ENCODE results near the gene FCER2. TPM values are rescaled to one million over a fixed set of nuclear protein-coding genes. Genes with fewer than 3 reads are reported as not detected.

FCER2 gene
- total RNA-seq, 1 experiment from 2014 or later: 0.15 TPM

DNA sequence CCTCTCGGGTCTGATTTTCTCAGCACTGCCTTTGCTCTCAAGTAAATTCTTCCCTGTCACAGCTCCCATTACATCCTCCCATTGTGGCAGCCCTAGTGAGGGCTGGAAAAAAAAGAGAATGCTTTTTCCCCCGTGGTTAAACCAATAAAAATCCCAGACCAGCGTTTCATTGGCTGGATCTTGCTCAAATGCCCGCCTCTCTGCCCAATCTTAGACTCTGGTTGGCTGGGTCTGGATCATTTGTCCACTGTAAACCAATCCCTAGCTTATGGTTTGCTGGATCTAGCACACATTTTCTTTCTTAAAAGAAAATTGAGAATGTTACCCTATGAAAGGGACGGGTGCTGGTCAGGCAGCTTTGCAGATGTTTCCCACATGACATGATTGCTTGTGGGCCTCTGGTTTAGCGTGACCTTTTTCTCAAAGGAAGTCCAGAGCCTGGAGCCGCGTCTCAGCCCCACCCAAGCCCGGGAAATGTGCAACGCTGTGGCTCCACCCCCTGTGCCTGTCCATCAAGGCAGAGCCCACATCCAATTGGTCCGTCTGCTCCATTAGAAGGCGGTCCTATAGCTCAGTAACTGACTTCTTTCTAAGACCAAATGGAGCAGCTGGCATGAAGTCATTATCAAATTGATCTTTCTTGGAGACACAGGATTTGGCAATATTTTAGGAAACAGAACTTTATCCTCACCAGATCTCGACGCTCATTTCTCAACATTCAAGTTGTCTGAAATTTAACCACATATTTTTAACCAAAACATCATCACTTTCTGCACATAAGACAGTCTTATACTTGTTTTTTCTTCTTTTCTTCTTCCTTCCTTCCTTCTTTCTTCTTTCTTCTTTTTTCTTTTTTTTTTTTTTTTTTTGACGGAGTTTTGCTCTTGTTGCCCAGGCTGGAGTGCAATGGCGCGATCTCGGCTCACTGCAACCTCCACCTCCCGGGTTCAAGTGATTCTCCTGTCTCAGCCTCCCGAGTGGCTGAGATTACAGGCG lies 27.6 kb downstream of the FCER2 start:
- ATAC-seq: peak; percentile 77
- Histone ChIP-seq H3K27me3 (ENCODE audit: control insufficient read depth, insufficient read depth, low read length) (no peaks in the 10 kb centered on the region), H3K4me3 (ENCODE audit: low read depth in 2 of 2, low read length in 2 of 2) (no peak overlapping the region), H3K9me3 (ENCODE audit: control insufficient read depth, insufficient read depth, low read depth, low read length) (no peaks in the 10 kb centered on the region), H3K27ac (ENCODE audit: low read length) (no peak overlapping the region), H3K4me1 (ENCODE audit: control insufficient read depth, insufficient read depth, low read length) (no peaks in the 10 kb centered on the region; the same call in 1 of the 2 replicates), H3K36me3 (ENCODE audit: control insufficient read depth, insufficient read depth, low read length) (no peaks in the 10 kb centered on the region)
- POLR2A ChIA-PET: interaction anchor here (0.7 to 0.8 kb wide), 2 partner anchors 104 to 770 kb away, joined by 5 to 9 read pairs; no protein-coding TSS in a partner anchor
- TF ChIP-seq SIN3A (IDR thresholded peaks at IDR 0.05; ENCODE audit: borderline replicate concordance, insufficient read depth, low read depth, low read length) (no peak), TCF7L2 (IDR thresholded peaks at IDR 0.05; ENCODE audit: low read depth, low read length) (no peak), REST (IDR thresholded peaks at IDR 0.05; ENCODE audit: insufficient read depth in 1 of 2, low read depth in 2 of 2, low read length in 1 of 2) (no peak), POLR2AphosphoS5 (IDR thresholded peaks at IDR 0.05; ENCODE audit: low read depth, low read length) (no peak)
- TF ChIP-seq, protein P1, sequence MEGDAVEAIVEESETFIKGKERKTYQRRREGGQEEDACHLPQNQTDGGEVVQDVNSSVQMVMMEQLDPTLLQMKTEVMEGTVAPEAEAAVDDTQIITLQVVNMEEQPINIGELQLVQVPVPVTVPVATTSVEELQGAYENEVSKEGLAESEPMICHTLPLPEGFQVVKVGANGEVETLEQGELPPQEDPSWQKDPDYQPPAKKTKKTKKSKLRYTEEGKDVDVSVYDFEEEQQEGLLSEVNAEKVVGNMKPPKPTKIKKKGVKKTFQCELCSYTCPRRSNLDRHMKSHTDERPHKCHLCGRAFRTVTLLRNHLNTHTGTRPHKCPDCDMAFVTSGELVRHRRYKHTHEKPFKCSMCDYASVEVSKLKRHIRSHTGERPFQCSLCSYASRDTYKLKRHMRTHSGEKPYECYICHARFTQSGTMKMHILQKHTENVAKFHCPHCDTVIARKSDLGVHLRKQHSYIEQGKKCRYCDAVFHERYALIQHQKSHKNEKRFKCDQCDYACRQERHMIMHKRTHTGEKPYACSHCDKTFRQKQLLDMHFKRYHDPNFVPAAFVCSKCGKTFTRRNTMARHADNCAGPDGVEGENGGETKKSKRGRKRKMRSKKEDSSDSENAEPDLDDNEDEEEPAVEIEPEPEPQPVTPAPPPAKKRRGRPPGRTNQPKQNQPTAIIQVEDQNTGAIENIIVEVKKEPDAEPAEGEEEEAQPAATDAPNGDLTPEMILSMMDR (IDR thresholded peaks at IDR 0.05): no peak
- in situ Hi-C loops (cut with HindIII; ENCODE audit: low pct_unique_long_range_greater_than_20kb, low sequenced_read_pairs) (no loop called here), intact Hi-C loops (cut with micrococcal nuclease; ENCODE audit: unreplicated experiment) (no loop called here)
- no TSS peak for BruUV-seq (replicated peaks)
- DNase-seq (ENCODE audit: low read depth, low spot score): no peak
- CTCF ChIA-PET: no interaction called here

DNA sequence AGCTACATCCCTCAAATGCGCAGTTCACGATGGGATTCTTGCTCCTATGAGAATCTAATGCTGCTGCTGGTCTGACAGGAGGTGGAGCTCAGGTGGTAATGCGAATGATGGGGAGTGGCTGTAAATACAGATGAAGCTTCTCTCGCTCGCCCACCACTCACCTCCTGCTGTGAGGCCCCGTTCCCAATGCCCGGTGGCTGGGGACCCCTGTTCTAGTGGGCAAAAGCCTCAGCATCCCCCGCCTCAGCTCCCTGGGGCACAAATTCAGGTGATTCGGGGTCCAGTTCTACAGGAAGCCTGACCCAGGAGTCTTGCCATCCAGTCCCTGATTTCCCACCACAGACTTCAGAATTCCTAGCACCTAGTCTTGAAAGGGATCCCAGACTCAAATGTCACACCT lies 29.4 kb downstream of the FCER2 start:
- Histone ChIP-seq H3K4me1 (ENCODE audit: control insufficient read depth, insufficient read depth, low read length) (no peaks in the 10 kb centered on the region), H3K27me3 (ENCODE audit: control insufficient read depth, insufficient read depth, low read length) (no peaks in the 10 kb centered on the region), H3K36me3 (ENCODE audit: control insufficient read depth, insufficient read depth, low read length) (no peaks in the 10 kb centered on the region), H3K9me3 (ENCODE audit: control insufficient read depth, insufficient read depth, low read depth, low read length) (no peaks in the 10 kb centered on the region), H3K4me3 (ENCODE audit: low read depth in 2 of 2, low read length in 2 of 2) (no peak overlapping the region), H3K27ac (ENCODE audit: low read length) (no peak overlapping the region)
- POLR2A ChIA-PET: no interaction called here
- TF ChIP-seq SIN3A (IDR thresholded peaks at IDR 0.05; ENCODE audit: borderline replicate concordance, insufficient read depth, low read depth, low read length): no peak
- DNase-seq (ENCODE audit: low read depth, low spot score) (no peak), ATAC-seq (no peak)
- no TSS peak for BruUV-seq (replicated peaks)
- intact Hi-C loops (cut with micrococcal nuclease; ENCODE audit: unreplicated experiment): no loop called here
- in situ Hi-C loops (cut with HindIII; ENCODE audit: low pct_unique_long_range_greater_than_20kb, low sequenced_read_pairs): no loop called here
- CTCF ChIA-PET: interaction anchor here (0.6 kb wide), 1 partner anchor 348 kb away, joined by 7 read pairs; no protein-coding TSS in a partner anchor
